ENCODE data around the gene ARHGAP15.

The ARHGAP15 gene

GRCh38 chr2:143417428-143417827, 288.2 kb downstream of the ARHGAP15 start:
- DNase-seq, result no peak

- no peak for DNase-seq
These were observed 291.1 kb downstream of the ARHGAP15 start for GRCh38 chr2:143420313-143420712.

GRCh38 chr2:143422681-143423080, 293.5 kb downstream of the ARHGAP15 start:
- DNase-seq, result no peak

GRCh38 chr2:143425896-143426295, 296.7 kb downstream of the ARHGAP15 start:
- DNase-seq, result no peak

DNA sequence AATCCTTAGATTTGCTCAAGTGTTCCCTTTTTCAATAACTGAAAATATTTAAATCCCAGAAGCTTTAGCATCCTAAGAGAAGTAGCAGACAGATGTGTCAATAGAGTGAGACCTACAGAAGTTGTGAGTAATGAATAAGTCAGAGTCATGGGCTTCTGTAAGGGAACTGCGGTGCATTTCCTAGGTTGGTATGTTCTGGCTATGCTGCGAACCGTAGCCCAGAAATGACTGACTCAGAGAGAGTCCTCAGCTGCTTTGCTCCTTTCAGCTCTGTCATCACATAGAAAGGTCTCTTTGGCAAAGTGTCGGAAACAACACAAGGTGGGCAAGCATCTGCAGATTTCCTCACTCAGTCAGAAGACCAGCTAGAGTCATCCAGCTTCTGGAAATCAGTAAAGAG, 297.1 kb downstream of the ARHGAP15 start:
- DNase-seq, result no peak

DNA sequence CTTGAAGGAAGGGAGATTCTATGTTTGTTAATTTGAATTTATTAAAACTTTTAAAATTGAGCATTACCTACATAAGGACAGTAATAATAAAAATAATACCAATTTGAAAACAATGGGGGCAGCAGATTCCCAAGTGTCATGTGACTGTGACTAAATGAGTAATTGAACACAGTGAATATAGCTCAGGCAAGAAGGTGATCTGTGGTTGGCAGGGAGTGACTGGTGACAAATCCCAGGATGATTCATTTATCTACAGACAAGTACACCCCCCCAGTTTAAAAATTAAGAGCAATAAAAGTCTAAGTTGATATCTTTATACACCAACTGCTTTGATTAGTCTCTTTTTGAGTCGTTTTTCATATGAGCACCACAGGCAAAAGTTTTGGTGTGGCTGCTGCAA, 299.5 kb downstream of the ARHGAP15 start:
- no peak for DNase-seq

DNA sequence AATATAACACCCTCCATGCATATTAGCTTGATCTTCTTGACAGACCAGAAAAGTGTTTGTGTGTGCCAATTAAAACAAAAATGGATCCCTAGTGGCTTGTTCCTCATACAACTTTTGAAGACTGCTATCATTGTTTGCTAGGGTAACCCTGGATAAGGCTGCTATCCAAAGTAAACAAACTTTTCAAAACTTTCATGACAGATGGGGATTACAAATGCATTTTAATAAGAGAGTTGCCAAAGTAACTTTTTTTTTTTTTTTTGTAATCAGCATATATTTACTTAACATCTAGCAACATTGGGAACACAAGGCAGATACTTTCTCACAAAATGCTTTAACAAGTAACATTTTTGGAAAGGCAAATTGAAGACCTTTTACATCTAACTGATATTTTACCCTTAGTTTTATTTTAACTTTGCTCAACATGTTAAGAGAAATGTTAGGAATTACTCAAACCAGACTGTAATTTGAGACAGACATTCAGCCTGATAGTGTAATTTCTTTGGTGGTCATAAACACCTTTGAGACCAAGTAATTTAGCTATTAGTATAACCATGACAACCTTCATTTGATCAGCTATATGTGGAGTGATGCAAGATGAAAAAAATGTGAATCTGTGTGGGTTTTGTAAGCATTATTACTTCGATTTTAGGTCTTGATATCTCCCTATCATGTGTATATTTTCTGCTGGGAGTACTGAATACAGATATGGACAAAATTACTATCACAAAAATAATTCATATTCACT, 300.9 kb downstream of the ARHGAP15 start:
- DNase-seq, result no peak

- no peak for DNase-seq
These were observed 302.1 kb downstream of the ARHGAP15 start for GRCh38 chr2:143431316-143431715.

GRCh38 chr2:143433251-143433650, 304.0 kb downstream of the ARHGAP15 start:
- no peak for DNase-seq

DNA sequence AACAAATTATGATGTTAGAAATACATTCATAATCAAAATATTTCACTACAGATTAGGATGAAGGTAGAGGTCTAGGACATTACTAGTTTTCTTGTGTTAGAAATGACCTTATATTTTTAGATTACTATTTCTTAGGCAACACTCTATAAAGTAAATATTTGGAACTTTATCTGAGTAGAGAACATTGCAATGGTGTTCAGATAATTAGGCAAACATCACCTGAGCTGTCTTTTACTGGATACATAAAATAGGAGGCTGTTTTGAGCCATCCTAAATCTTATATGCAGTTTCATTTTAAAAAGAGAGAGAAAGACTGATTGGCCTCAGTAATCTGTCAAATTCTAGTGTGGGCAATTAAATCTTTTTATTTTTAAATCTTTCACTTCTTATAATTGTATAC, 304.6 kb downstream of the ARHGAP15 start:
- DNase-seq, result no peak

DNA sequence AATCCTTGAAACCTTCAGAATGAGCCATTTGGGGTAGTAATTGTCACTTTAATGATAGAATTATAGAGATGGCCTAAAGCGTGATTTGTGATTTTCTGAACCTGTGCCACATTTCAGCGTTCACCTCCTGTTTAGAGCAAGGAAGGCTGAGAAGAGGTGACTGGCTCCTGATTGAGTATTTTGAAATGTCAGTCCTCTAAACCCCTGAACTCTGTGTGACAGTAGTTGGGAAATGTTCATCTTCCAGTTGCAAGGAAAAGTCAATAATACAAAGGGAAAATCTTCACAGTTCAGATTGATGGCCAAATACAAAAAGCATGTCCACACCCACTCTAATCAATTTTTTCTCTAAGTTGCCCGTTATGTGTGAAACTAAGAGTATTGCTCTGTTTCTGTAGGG, 305.2 kb downstream of the ARHGAP15 start:
- DNase-seq, result no peak

GRCh38 chr2:143435131-143435530, 305.9 kb downstream of the ARHGAP15 start:
- no peak for DNase-seq

DNA sequence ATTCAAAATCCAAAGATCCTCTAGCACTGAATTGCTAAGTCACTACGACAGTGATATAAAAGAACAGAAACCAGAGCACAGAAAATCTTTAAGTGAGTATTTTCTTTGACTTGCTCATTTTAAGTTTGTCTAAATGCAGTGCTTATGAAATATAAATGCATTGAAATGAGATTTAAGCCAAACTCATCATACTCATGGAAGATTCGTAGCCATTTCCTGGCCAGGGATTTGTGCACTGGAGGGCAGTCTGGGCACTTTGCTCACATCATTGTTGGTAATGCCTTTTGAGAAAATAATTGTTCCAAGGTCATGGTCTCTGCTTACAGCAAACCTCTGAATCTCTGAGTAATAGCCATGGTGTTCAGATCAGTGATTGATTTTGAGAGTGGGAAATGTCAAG, 307.7 kb downstream of the ARHGAP15 start:
- DNase-seq, result no peak

GRCh38 chr2:143440411-143441012, 311.3 kb downstream of the ARHGAP15 start:
- DNase-seq, result no peak

DNA sequence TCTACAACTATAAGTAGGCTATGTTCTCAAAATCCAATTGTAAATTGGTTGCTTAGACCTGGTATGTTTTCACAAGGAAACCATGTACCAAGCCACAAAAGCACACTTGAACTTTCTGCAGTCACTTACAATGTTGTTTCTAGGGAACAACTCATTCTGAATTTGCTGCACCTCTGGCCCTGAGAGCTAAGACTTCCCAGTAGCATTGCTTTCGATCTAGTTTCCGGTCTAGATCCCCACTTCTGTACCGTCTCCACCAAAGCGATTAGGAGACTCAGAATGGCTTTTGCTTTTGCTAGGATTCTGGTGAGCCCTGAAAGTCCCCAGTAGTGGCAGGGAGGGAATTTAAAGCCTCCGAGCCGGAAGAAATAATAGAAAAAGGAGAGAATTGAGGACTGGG, 313.0 kb downstream of the ARHGAP15 start:
- DNase-seq, result no peak

DNA sequence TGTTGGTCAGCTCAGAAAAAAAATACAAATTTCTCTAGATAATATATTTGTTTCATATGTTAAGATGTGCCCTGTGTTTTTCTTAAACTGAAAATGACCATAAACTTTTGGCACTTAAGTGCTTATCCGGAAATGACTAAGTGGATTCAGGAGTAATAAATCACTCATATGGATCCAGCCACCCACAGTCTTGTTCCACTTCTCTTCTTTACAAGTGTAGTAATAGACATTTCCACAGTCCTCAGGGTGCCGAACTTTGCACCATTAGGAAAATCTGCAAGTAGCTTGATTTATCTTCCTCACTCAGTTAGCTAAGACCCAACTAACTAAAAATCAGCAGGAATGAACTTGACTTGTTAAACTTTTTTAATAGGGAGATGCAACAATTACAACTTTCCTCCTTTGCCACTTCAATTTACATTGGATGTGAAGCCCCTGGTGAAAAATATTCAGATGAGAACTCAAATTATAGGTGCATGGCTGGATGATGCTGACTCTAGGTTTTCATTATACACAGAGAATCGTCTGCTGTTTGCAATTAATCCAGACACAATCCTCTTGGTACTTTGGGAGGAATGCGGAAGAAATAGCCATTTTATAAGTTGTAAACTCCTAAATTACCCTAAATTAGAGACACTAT, 322.5 kb downstream of the ARHGAP15 start:
- DNase-seq, result no peak

DNA sequence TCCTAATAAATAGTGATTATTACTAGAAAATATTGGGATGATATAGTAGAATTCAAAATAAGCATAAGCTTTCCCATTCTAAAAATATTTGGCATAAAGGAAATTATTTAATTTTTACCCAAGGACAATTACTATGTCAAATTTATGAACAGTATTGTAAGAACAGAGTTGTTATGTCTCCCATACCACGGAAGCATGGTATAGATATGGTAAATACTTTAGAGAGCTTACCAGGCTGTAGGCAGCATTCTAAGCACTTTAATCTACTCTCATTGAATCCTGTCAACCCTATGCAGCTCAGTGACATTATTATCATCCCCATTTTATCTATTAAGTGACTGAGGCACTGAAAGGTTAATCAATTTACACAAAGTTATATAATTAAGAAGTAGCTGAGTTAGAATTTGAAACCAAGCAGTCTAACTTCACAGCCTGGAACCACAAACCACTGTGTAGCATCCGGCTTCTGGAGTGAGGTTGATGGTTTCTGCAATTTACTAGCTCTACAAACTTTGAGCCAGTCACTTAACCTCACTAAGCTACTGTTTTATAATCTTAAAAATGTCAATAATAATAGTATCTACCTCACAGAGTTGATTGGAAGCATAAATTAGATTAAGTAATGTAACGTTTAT, 323.7 kb downstream of the ARHGAP15 start:
- DNase-seq, result no peak

- no peak for DNase-seq
These were observed 324.8 kb downstream of the ARHGAP15 start for GRCh38 chr2:143453981-143454511.

DNA sequence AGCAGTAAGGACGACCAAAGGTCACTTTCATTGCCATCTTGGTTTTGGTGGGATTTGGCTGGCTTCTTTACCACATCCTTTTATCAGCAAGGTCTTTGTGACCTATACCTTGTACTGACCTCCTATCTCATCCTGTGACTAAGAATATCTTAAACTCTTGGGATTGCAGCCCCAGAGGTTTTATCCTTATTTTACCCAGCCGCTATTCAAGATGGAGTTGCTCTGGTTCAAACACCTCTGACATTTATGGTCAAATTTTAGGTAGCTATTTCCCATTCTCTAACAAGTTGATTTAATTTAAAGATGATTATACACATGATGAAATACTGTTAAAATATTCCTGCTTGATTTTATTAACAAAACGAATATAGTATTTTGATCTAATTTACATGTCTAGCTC, 326.1 kb downstream of the ARHGAP15 start:
- DNase-seq, result no peak

DNA sequence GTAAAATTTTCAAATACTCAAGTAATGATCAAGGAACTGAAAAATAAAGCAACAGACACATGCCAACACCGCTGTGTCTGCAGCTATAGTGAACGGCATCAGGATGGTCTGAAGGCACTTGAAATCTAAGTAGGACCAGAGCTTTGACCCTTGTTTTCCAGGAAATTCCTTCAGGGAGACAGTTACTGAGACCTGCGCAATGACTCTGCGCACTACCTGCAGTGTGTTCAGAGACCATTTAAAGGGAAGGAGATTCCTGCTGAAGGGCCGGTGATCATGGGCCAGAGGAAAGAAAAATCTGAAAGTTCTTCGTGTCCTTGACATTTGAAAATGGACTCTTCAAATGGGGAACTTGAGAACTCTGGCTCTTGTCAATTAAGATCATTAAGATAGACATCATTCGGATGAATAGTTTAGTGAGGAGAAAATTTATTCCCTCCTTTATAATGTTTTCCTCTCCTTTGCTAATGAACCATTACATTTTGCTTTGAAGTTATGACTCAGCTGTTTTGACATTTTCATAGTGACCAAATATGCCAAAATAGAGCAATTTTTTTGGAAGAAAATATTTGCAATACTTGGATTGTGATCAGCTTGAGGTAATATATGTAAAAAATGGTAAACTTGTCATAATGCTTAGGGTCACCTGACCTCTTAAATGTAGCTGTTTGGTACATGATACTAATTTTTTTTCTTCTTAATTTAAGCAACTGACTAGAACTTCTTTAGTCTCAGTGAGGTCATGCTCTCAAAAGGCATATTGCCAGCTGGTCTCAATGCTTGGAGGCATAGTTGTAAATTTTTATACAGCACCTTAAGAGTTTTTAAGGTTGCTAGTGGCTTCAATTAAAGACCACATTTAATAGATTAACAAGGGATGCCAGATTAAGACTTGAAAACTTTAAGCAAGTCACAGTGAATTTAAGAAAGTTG, 329.3 kb downstream of the ARHGAP15 start:
- DNase-seq, result no peak

DNA sequence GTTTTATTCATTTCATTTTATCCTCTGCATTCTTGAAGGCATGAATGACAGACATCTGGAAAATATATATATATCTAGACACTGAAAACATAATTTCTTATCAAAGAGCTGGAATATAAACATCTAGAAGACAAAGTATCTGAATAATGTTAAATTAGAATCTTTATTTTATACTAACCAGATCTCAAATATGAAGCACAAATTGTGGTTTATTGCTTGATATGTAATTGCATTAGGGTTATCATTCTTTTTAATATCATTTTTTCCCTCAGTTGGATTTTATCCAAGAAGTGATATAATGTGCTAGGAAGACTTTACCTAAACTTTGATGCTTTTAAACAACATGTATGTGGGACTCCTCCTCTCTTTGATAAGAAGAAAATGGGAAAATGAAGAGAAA, 331.2 kb downstream of the ARHGAP15 start:
- no peak for DNase-seq

DNA sequence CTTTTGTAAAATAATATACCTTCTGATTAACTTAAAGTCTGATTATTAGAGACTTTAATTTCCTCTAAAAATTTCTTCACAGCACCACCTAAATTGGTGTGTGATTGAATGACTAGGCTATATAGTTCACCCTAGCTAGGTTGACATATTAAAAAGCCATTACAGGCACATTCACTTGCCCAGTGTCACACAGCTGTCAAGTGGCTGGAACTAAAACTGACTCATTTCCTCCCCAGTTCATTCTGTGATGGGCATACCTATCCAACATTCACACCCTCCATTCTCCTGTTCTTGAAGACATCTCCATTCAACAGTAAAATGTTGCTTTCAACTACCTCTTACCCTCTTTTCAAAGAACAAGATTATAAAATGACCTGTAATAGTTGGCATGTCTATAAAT, 334.5 kb downstream of the ARHGAP15 start:
- DNase-seq, result no peak
